BLaER1 (cell line): ENCODE measurements around the gene ABT1.

Experiments
- H3K27ac ChIP-seq: shearing (Covaris generic); formaldehyde crosslinking; 2 replicates; pipeline ENCODE4 v1.8.1; 2022
- H3K27me3 ChIP-seq: shearing (Covaris generic); formaldehyde crosslinking; 2 replicates; pipeline ENCODE4 v1.8.1; 2022
- H3K36me3 ChIP-seq: shearing (Covaris generic); formaldehyde crosslinking; 2 replicates; pipeline ENCODE4 v1.8.1; 2022
- H3K4me1 ChIP-seq: shearing (Covaris generic); formaldehyde crosslinking; 2 replicates; pipeline ENCODE4 v1.8.1; 2022
- H3K4me2 ChIP-seq: shearing (Covaris generic); formaldehyde crosslinking; 2 replicates; pipeline ENCODE4 v1.8.1; 2022
- H3K4me3 ChIP-seq: shearing (Covaris generic); formaldehyde crosslinking; 2 replicates; pipeline ENCODE4 v1.8.1; 2022
- H3K9ac ChIP-seq: shearing (Covaris generic); formaldehyde crosslinking; 2 replicates; pipeline ENCODE4 v1.8.1; 2022
- H3K9me3 ChIP-seq: shearing (Covaris generic); formaldehyde crosslinking; 2 replicates; pipeline ENCODE4 v1.8.1; 2022
- H4K20me1 ChIP-seq: shearing (Covaris generic); formaldehyde crosslinking; 2 replicates; pipeline ENCODE4 v1.8.1; 2022
- Cebpa-rat ChIP-seq: shearing (Covaris generic); IDR thresholded peaks from 2 replicates; pipeline ENCODE4 v1.8.1; 2022

Gene ABT1

GRCh38 chr6:26600759-26601158, 4.0 kb downstream of the ABT1 start:
- no peak for TF ChIP-seq Cebpa-rat

GRCh38 chr6:26602262-26602661, 5.5 kb downstream of the ABT1 start:
- Histone ChIP-seq H4K20me1 (peaks cover 27% of the 10 kb centered on the region), H3K4me2 (no peak overlapping the region), H3K9ac (no peak overlapping the region), H3K27ac (no peak overlapping the region), H3K4me3 (no peak overlapping the region), H3K4me1 (peaks cover 11% of the 10 kb centered on the region), H3K9me3 (no peaks in the 10 kb centered on the region), H3K36me3 (peaks cover 32% of the 10 kb centered on the region), H3K27me3 (no peaks in the 10 kb centered on the region)
- no peak for TF ChIP-seq Cebpa-rat

More at GRCh38 chr6:26600759-26601158, 4.0 kb downstream of the ABT1 start:
- no peak overlapping the region for H3K9ac ChIP-seq
- H3K4me3 ChIP-seq = no peak overlapping the region
- H3K27ac ChIP-seq = no peak overlapping the region
- H3K36me3 ChIP-seq = peaks cover 32% of the 10 kb centered on the region
- H3K4me2 ChIP-seq = no peak overlapping the region
- no peaks in the 10 kb centered on the region for H3K27me3 ChIP-seq
- peaks cover 11% of the 10 kb centered on the region for H3K4me1 ChIP-seq
- no peaks in the 10 kb centered on the region for H3K9me3 ChIP-seq
- peaks cover 27% of the 10 kb centered on the region for H4K20me1 ChIP-seq

GRCh38 chr6:26604026-26604425, 7.3 kb downstream of the ABT1 start:
- Histone ChIP-seq H3K27ac (no peak overlapping the region), H4K20me1 (peaks cover 10% of the 10 kb centered on the region; the same call in 1 of the 2 replicates), H3K9ac (no peak overlapping the region), H3K27me3 (no peaks in the 10 kb centered on the region), H3K4me3 (no peak overlapping the region), H3K4me2 (no peak overlapping the region), H3K9me3 (no peaks in the 10 kb centered on the region), H3K36me3 (peaks cover 20% of the 10 kb centered on the region), H3K4me1 (peaks cover 3% of the 10 kb centered on the region; the same call in 1 of the 2 replicates)
- TF ChIP-seq Cebpa-rat = no peak

- H3K4me1 ChIP-seq = peaks cover 3% of the 10 kb centered on the region; the same call in 1 of the 2 replicates
- no peak overlapping the region for H3K4me2 ChIP-seq
- no peaks in the 10 kb centered on the region for H3K27me3 ChIP-seq
- H3K9me3 ChIP-seq = no peaks in the 10 kb centered on the region
- H3K9ac ChIP-seq = no peak overlapping the region
- TF ChIP-seq Cebpa-rat = no peak
- no peak overlapping the region for H3K4me3 ChIP-seq
- H3K36me3 ChIP-seq = peaks cover 12% of the 10 kb centered on the region
- H3K27ac ChIP-seq = no peak overlapping the region
- peaks cover 2% of the 10 kb centered on the region; the same call in 1 of the 2 replicates for H4K20me1 ChIP-seq
Measured at GRCh38 chr6:26604797-26605196, 8.0 kb downstream of the ABT1 start.

- no peaks in the 10 kb centered on the region for H4K20me1 ChIP-seq
- no peak overlapping the region for H3K9ac ChIP-seq
- no peak for TF ChIP-seq Cebpa-rat
- H3K4me2 ChIP-seq = no peak overlapping the region
- no peaks in the 10 kb centered on the region for H3K27me3 ChIP-seq
- H3K4me3 ChIP-seq = no peak overlapping the region
- H3K9me3 ChIP-seq = no peaks in the 10 kb centered on the region
- no peaks in the 10 kb centered on the region for H3K36me3 ChIP-seq
- H3K4me1 ChIP-seq = peaks cover 3% of the 10 kb centered on the region; the same call in 1 of the 2 replicates
- H3K27ac ChIP-seq = no peak overlapping the region
Measured at GRCh38 chr6:26607434-26608230, 10.9 kb downstream of the ABT1 start.

GRCh38 chr6:26609463-26609862, 12.7 kb downstream of the ABT1 start:
- Histone ChIP-seq H3K27ac (no peak overlapping the region), H3K9me3 (peaks cover 18% of the 10 kb centered on the region), H3K4me3 (no peak overlapping the region), H3K27me3 (peaks cover 17% of the 10 kb centered on the region), H3K36me3 (no peaks in the 10 kb centered on the region), H3K4me2 (no peak overlapping the region), H4K20me1 (no peaks in the 10 kb centered on the region), H3K9ac (no peak overlapping the region), H3K4me1 (peaks cover 3% of the 10 kb centered on the region; the same call in 1 of the 2 replicates)
- TF ChIP-seq Cebpa-rat = no peak

GRCh38 chr6:26611599-26611998, 14.8 kb downstream of the ABT1 start:
- Histone ChIP-seq H3K4me3 (no peak overlapping the region), H3K27ac (no peak overlapping the region), H3K27me3 (peaks cover 23% of the 10 kb centered on the region), H3K9me3 (peaks cover 31% of the 10 kb centered on the region), H3K4me1 (peaks cover 3% of the 10 kb centered on the region; the same call in 1 of the 2 replicates), H3K4me2 (no peak overlapping the region), H3K36me3 (no peaks in the 10 kb centered on the region), H3K9ac (no peak overlapping the region), H4K20me1 (no peaks in the 10 kb centered on the region)
- TF ChIP-seq Cebpa-rat = no peak

GRCh38 chr6:26613201-26613600, 16.4 kb downstream of the ABT1 start:
- no peak for TF ChIP-seq Cebpa-rat
- no peak overlapping the region for H3K27ac ChIP-seq
- no peaks in the 10 kb centered on the region for H3K36me3 ChIP-seq
- H3K4me2 ChIP-seq = no peak overlapping the region
- H3K27me3 ChIP-seq = peaks cover 23% of the 10 kb centered on the region
- no peaks in the 10 kb centered on the region for H3K4me1 ChIP-seq
- peaks cover 31% of the 10 kb centered on the region for H3K9me3 ChIP-seq
- no peak overlapping the region for H3K9ac ChIP-seq
- H3K4me3 ChIP-seq = no peak overlapping the region
- H4K20me1 ChIP-seq = no peaks in the 10 kb centered on the region

GRCh38 chr6:26613689-26614683, 17.2 kb downstream of the ABT1 start:
- no peak overlapping the region for H3K4me2 ChIP-seq
- H3K27me3 ChIP-seq = peaks cover 23% of the 10 kb centered on the region
- no peaks in the 10 kb centered on the region for H3K4me1 ChIP-seq
- no peak for TF ChIP-seq Cebpa-rat
- H3K4me3 ChIP-seq = no peak overlapping the region
- H3K36me3 ChIP-seq = no peaks in the 10 kb centered on the region
- H3K9ac ChIP-seq = no peak overlapping the region
- no peak overlapping the region for H3K27ac ChIP-seq
- H3K9me3 ChIP-seq = peaks cover 31% of the 10 kb centered on the region
- H4K20me1 ChIP-seq = no peaks in the 10 kb centered on the region
